HAP-1 (cell line): ENCODE data around the gene ATP9B.
A peak's percentile ranks its signal among the peaks of the same experiment; 100 is the strongest.

Experiments used
- DNase-seq, 2 experiments: peaks; one replicate each; pipeline ENCODE4 v3.0.0-alpha.2; 2016 to 2020; ENCODE audit warnings: low spot score in 2 of 2
- H3K27me3 ChIP-seq: fragments of 250-450 bp; sonication (Bioruptor Pico); 2 replicates; pipeline ENCODE4 v1.5.1; 2020; ENCODE audit warnings: low read depth, mild to moderate bottlenecking, moderate library complexity
- H3K36me3 ChIP-seq: fragments of 250-450 bp; sonication (Bioruptor Pico); replicated peaks from 2 replicates; pipeline ENCODE4 v1.5.1; 2020; ENCODE audit warnings: mild to moderate bottlenecking
- H3K4me1 ChIP-seq: fragments of 250-450 bp; sonication (Bioruptor Pico); 2 replicates; pipeline ENCODE4 v1.5.1; 2020; ENCODE audit warnings: mild to moderate bottlenecking
- H3K4me3 ChIP-seq: fragments of 250-450 bp; sonication (Bioruptor Pico); 2 replicates; pipeline ENCODE4 v1.5.1; 2020; ENCODE audit warnings: mild to moderate bottlenecking, moderate library complexity
- H3K9me3 ChIP-seq: fragments of 250-450 bp; sonication (Bioruptor Pico); 2 replicates; pipeline ENCODE4 v1.5.1; 2020; ENCODE audit warnings: mild to moderate bottlenecking, moderate library complexity
- in situ Hi-C: fragments of 300-500 bp; cut with MboI; formaldehyde crosslinking; loops from 3 replicates; pipeline ENCODE4 v1.14.3; 2020; ENCODE audit warnings: low sequenced_read_pairs, inconsistent platforms, mixed read lengths

The ATP9B gene

GRCh38 chr18:79334496-79335233 is 265.5 kb downstream of the ATP9B start:
- Histone ChIP-seq H3K36me3 (no peaks in the 10 kb centered on the region; the same call in 1 of the 2 replicates), H3K9me3 (no peaks in the 10 kb centered on the region), H3K27me3 (no peaks in the 10 kb centered on the region), H3K4me1 (peaks cover 3% of the 10 kb centered on the region; the same call in 1 of the 2 replicates), H3K4me3 (no peak overlapping the region)
- in situ Hi-C loops: no loop called here
- no peak for DNase-seq

DNA sequence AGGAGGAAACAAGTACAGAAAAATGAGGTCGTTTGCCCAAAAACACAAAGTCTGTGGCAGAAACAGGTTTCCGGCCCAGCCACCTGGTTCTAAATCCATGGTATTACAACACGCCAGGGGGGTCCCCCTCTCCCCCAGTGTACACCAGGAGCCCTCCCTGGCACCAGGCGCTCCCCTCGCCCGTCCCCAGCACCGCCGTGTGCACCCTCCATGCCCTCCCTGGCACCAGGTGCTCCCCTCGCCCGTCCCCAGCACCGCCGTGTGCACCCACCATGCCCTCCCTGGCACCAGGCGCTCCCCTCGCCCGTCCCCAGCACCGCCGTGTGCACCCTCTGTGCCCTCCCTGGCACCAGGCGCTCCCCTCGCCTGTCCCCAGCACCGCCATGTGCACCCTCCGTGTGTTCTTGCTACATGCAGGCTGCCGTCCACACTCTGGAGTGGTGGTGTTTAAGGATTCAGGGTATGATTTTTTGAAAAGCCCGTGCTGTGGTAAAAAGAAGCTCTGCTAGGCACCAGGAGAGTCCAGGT is 266.7 kb downstream of the ATP9B start:
- Histone ChIP-seq H3K27me3 (no peaks in the 10 kb centered on the region), H3K4me3 (no peak overlapping the region), H3K36me3 (no peaks in the 10 kb centered on the region), H3K9me3 (no peaks in the 10 kb centered on the region), H3K4me1 (peaks cover 3% of the 10 kb centered on the region; the same call in 1 of the 2 replicates)
- no peak for DNase-seq
- in situ Hi-C loops: no loop called here

DNA sequence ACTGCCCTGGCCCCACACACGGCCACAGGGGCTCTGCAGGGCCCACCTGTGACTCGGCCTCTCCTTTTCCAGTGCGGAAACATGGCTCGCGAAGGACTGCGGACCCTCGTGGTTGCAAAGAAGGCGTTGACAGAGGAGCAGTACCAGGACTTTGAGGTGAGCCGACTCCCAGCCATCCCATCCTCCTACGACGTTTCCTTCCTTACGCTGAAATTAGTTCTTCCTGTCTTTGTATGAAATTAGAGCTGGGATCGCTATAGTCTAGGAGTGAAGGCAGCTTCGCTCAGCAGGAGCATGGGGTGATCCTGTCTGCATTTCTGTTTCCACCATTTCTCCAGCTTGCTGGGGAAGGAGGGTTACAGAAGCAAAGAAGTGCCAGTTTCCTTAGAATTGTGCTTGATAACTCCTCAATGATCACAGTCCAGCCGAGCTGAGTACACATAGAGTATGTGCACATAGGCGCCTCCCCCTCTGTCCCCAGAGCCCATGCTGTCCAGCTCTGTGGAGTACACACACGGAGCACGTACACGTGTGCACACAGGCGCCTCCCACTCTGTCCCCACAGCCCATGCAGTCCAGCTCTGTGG is 267.5 kb downstream of the ATP9B start:
- no peak overlapping the region for H3K4me3 ChIP-seq
- H3K9me3 ChIP-seq: no peaks in the 10 kb centered on the region
- peaks cover 3% of the 10 kb centered on the region; the same call in 1 of the 2 replicates for H3K4me1 ChIP-seq
- in situ Hi-C loops: no loop called here
- DNase-seq: no peak
- no peaks in the 10 kb centered on the region for H3K27me3 ChIP-seq
- no peaks in the 10 kb centered on the region for H3K36me3 ChIP-seq

- Histone ChIP-seq H3K36me3 (no peaks in the 10 kb centered on the region), H3K9me3 (no peaks in the 10 kb centered on the region), H3K27me3 (no peaks in the 10 kb centered on the region), H3K4me3 (no peak overlapping the region), H3K4me1 (peaks cover 3% of the 10 kb centered on the region; the same call in 1 of the 2 replicates)
- no peak for DNase-seq
- in situ Hi-C loops: no loop called here
Measured at GRCh38 chr18:79337184-79337583, 268.0 kb downstream of the ATP9B start.

DNA sequence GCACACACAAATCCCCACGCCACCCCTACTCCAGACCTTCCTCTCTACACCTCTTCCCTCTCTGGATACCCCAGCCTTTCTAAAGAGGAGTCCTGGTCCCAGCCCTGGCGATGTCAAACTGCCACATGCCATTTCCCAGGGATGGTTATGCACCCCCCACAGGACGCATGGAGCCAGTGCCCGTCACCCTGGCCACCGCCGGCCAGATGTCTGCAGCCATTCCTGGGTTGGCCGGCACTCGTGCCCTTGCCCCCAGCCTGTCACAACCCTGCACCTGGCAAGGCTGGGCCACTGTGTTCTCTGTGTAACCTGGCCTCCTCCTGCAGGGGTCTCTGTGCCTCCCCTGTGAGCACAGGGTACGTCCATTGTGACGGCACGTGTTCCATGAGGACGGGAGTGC is 268.4 kb downstream of the ATP9B start:
- no peak overlapping the region for H3K4me3 ChIP-seq
- no peaks in the 10 kb centered on the region for H3K4me1 ChIP-seq
- in situ Hi-C loops: no loop called here
- H3K27me3 ChIP-seq: no peaks in the 10 kb centered on the region
- no peak for DNase-seq
- no peaks in the 10 kb centered on the region for H3K9me3 ChIP-seq
- no peaks in the 10 kb centered on the region for H3K36me3 ChIP-seq

DNA sequence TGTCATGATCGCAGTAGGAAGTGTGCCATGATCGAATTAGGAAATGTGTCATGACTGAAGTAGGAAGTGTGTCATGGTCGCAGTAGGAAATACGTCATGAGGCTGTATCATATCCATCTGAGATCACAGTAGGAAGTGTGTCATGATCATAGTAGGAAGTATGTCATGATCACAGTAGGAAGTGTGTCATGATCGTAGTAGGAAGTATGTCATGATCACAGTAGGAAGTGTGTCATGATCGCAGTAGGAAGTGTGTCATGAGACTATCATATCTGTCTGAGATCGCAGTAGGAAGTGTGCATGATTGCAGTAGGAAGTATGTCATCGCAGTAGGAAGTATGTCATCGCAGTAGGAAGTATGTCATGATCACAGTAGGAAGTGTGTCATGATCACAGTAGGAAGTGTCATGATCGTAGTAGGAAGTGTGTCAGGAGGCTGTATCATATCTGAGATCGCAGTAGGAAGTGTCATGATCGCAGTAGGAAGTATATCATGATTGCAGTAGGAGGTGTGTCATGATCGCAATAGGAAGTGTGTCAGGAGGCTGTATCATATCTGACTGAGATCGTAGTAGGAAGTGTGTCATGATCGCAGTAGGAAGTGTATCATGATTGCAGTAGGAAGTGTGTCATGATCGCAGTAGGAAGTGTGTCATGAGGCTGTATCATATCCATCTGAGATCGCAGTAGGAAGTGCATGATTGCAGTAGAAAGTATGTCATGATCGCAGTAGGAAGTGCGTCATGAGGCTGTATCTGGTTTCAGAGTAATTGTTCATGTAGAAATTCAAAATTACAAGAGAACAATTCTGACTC is 270.1 kb downstream of the ATP9B start:
- Histone ChIP-seq H3K36me3 (no peaks in the 10 kb centered on the region), H3K9me3 (no peaks in the 10 kb centered on the region), H3K4me3 (no peak overlapping the region), H3K27me3 (no peaks in the 10 kb centered on the region), H3K4me1 (no peaks in the 10 kb centered on the region)
- no peak for DNase-seq
- in situ Hi-C loops: no loop called here

- in situ Hi-C loops: no loop called here
- DNase-seq: no peak
- no peaks in the 10 kb centered on the region for H3K4me1 ChIP-seq
- no peaks in the 10 kb centered on the region for H3K27me3 ChIP-seq
- H3K9me3 ChIP-seq: no peaks in the 10 kb centered on the region
- H3K36me3 ChIP-seq: peaks cover 16% of the 10 kb centered on the region
- no peak overlapping the region for H3K4me3 ChIP-seq
Measured at GRCh38 chr18:79343567-79344207, 274.5 kb downstream of the ATP9B start.

- H3K9me3 ChIP-seq: no peaks in the 10 kb centered on the region
- no peaks in the 10 kb centered on the region for H3K27me3 ChIP-seq
- DNase-seq: no peak
- H3K4me3 ChIP-seq: no peak overlapping the region
- in situ Hi-C loops: no loop called here
- no peaks in the 10 kb centered on the region for H3K4me1 ChIP-seq
- H3K36me3 ChIP-seq: peaks cover 16% of the 10 kb centered on the region
Measured at GRCh38 chr18:79344208-79344581, 275.0 kb downstream of the ATP9B start.

DNA sequence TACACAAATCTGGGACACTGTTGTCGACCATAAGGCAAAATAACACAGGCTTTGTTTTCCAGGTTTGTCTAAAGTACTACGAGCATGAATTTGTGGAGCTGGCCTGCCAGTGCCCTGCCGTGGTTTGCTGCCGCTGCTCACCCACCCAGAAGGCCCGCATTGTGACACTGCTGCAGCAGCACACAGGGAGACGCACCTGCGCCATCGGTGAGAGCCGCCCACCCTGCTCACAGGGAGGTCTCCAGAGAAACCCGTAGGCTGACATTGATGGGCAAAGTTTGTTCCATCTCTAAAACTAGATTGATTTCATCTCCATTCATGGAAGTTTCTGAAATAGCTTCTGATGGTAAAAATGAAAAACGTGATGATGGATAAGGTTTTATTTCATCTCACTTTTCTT is 276.2 kb downstream of the ATP9B start:
- H3K4me1 ChIP-seq: no peaks in the 10 kb centered on the region
- H3K36me3 ChIP-seq: peaks cover 16% of the 10 kb centered on the region
- H3K9me3 ChIP-seq: no peaks in the 10 kb centered on the region
- in situ Hi-C loops: no loop called here
- no peaks in the 10 kb centered on the region for H3K27me3 ChIP-seq
- no peak for DNase-seq
- H3K4me3 ChIP-seq: no peak overlapping the region

DNA sequence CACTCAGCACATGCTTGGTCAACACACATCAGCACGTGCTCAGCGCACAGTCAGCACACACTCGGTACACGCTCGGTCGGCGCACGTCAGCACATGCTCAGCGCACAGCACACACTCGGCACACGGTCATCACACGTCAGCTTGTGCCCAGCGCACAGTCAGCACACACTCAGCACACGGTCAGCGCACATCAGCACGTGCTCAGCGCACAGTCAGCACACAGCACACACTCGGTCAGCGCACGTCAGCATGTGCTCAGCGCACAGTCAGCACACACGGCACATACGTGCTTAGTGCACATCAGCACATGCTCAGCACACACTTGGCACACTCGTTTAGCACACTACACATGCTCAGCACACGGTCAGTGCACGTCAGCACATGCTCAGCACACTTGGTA is 276.8 kb downstream of the ATP9B start:
- DNase-seq: no peak
- in situ Hi-C loops: no loop called here
- H3K27me3 ChIP-seq: no peaks in the 10 kb centered on the region
- H3K4me3 ChIP-seq: no peak overlapping the region
- no peaks in the 10 kb centered on the region for H3K4me1 ChIP-seq
- no peaks in the 10 kb centered on the region for H3K9me3 ChIP-seq
- H3K36me3 ChIP-seq: peaks cover 16% of the 10 kb centered on the region

- H3K36me3 ChIP-seq: peaks cover 16% of the 10 kb centered on the region
- H3K4me3 ChIP-seq: no peak overlapping the region
- no peaks in the 10 kb centered on the region for H3K27me3 ChIP-seq
- in situ Hi-C loops: no loop called here
- H3K4me1 ChIP-seq: no peaks in the 10 kb centered on the region
- H3K9me3 ChIP-seq: no peaks in the 10 kb centered on the region
- no peak for DNase-seq
Measured at GRCh38 chr18:79348066-79348465, 278.9 kb downstream of the ATP9B start.

DNA sequence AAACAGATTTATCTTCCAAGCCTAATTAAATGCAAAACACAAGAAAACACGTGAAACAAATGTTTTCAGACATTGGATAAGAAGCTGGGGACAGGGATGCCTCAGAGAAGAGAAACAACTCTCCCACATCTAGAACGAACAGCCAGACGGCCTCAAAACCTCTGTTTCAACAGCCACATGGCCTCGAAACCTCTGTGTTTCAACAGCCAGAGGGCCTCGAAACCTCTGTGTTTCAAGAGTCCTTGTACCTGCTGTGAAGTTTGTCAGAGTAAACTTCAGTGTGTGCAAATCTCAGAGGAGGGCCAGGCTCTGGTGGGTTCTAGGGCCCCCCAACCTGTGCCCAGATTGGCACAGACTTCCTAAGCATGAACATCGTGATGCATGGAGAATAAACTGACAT is 283.2 kb downstream of the ATP9B start:
- peaks cover 3% of the 10 kb centered on the region; the same call in 1 of the 2 replicates for H3K36me3 ChIP-seq
- in situ Hi-C loops: no loop called here

GRCh38 chr18:79353267-79353666 is 284.1 kb downstream of the ATP9B start:
- in situ Hi-C loops: no loop called here
- Histone ChIP-seq H3K36me3 (peaks cover 3% of the 10 kb centered on the region; the same call in 1 of the 2 replicates), H3K27me3 (no peaks in the 10 kb centered on the region), H3K4me3 (no peak overlapping the region), H3K9me3 (no peaks in the 10 kb centered on the region), H3K4me1 (peaks cover 4% of the 10 kb centered on the region)
- peak in 1 of 2 experiments; percentile 40 for DNase-seq

More for the DNA sequence above, 283.2 kb downstream of the ATP9B start:
- Histone ChIP-seq H3K4me3 (no peak overlapping the region), H3K27me3 (no peaks in the 10 kb centered on the region), H3K4me1 (peaks cover 4% of the 10 kb centered on the region), H3K9me3 (no peaks in the 10 kb centered on the region)
- DNase-seq: no peak
